ENCODE results near the gene MAGI1.
A peak's percentile ranks its signal among the peaks of the same experiment; 100 is the strongest.

MAGI1 gene

DNA sequence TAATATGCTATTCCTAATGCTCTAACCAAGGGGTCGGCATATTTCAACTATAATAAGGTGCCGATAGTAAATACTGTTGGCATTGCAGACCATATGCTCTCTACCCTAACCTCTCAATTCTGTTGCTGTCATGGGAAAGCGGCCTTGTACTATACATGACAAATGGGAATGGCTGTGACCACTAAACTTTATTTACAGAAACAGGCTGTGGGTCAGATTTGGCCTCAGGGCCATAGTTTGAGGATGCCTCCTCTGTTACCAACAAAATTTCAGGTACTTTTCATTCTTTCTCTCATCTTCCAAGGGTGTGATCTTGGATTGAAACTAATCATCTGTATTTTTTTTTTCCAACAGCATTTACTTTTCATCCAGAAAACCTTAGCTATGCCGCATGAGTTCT is 242.0 kb downstream of the MAGI1 start:
- Histone ChIP-seq H2AFZ (ENCODE audit: low read length) (no peak overlapping the region), H3K4me3 (ENCODE audit: low read length, poor library complexity, severe bottlenecking) (no peak overlapping the region), H3K36me3 (ENCODE audit: insufficient read depth, low read length) (no peaks in the 10 kb centered on the region), H3K4me1 (ENCODE audit: insufficient read depth, low read length, poor library complexity, severe bottlenecking) (peaks cover 44% of the 10 kb centered on the region), H3K79me2 (ENCODE audit: insufficient read depth, low read length) (no peaks in the 10 kb centered on the region), H3K4me2 (ENCODE audit: low read depth, low read length, poor library complexity, severe bottlenecking) (no peak overlapping the region), H3K9ac (ENCODE audit: low read depth, low read length, poor library complexity, severe bottlenecking) (no peak overlapping the region), H3K9me3 (ENCODE audit: insufficient read depth, low read depth, low read length) (no peaks in the 10 kb centered on the region), H3K27me3 (ENCODE audit: insufficient read depth, low read length, poor library complexity, severe bottlenecking) (no peaks in the 10 kb centered on the region), H3F3A (ENCODE audit: low read depth) (no peaks in the 10 kb centered on the region), H3K9me2 (replicated peaks; ENCODE audit: low read depth, low read length) (no peaks in the 10 kb centered on the region), H4K20me1 (ENCODE audit: insufficient read depth, low read length, poor library complexity, severe bottlenecking) (no peaks in the 10 kb centered on the region)
- TF ChIP-seq, protein P1, sequence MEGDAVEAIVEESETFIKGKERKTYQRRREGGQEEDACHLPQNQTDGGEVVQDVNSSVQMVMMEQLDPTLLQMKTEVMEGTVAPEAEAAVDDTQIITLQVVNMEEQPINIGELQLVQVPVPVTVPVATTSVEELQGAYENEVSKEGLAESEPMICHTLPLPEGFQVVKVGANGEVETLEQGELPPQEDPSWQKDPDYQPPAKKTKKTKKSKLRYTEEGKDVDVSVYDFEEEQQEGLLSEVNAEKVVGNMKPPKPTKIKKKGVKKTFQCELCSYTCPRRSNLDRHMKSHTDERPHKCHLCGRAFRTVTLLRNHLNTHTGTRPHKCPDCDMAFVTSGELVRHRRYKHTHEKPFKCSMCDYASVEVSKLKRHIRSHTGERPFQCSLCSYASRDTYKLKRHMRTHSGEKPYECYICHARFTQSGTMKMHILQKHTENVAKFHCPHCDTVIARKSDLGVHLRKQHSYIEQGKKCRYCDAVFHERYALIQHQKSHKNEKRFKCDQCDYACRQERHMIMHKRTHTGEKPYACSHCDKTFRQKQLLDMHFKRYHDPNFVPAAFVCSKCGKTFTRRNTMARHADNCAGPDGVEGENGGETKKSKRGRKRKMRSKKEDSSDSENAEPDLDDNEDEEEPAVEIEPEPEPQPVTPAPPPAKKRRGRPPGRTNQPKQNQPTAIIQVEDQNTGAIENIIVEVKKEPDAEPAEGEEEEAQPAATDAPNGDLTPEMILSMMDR (conservative IDR thresholded peaks at IDR 0.05; ENCODE audit: low read length), result no peak

DNA sequence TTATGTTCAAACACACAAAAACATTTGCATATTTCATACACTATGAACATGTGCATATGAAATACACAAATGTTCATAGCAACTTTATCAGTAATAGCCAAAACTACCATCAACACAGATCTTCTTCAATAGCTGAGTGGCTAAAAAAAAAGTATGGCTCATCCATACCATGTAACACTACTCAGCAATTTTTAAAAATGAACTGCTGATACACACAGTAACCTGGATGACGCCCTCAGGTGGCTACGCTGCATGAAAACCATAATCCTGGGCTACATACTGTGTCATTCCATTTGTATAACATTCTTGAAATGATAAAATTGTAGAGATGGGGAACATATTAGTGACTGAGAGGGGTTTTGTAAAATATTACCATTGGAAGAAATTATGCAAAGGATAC is 243.6 kb downstream of the MAGI1 start:
- Histone ChIP-seq H3K36me3 (ENCODE audit: insufficient read depth, low read length) (no peaks in the 10 kb centered on the region), H4K20me1 (ENCODE audit: insufficient read depth, low read length, poor library complexity, severe bottlenecking) (no peaks in the 10 kb centered on the region), H3K9me2 (replicated peaks; ENCODE audit: low read depth, low read length) (no peaks in the 10 kb centered on the region), H3K27me3 (ENCODE audit: insufficient read depth, low read length, poor library complexity, severe bottlenecking) (no peaks in the 10 kb centered on the region), H3K9me3 (ENCODE audit: insufficient read depth, low read depth, low read length) (no peaks in the 10 kb centered on the region), H2AFZ (ENCODE audit: low read length) (no peak overlapping the region), H3K79me2 (ENCODE audit: insufficient read depth, low read length) (no peaks in the 10 kb centered on the region), H3K4me2 (ENCODE audit: low read depth, low read length, poor library complexity, severe bottlenecking) (no peak overlapping the region), H3K4me1 (ENCODE audit: insufficient read depth, low read length, poor library complexity, severe bottlenecking) (peaks cover 32% of the 10 kb centered on the region), H3K9ac (ENCODE audit: low read depth, low read length, poor library complexity, severe bottlenecking) (no peak overlapping the region), H3F3A (ENCODE audit: low read depth) (no peaks in the 10 kb centered on the region), H3K4me3 (ENCODE audit: low read length, poor library complexity, severe bottlenecking) (no peak overlapping the region)
- no peak for TF ChIP-seq EZH2phosphoT487 (IDR thresholded peaks at IDR 0.05; ENCODE audit: borderline replicate concordance)
- TF ChIP-seq, protein P1 (conservative IDR thresholded peaks at IDR 0.05; ENCODE audit: low read length), result peak; percentile 32

DNA sequence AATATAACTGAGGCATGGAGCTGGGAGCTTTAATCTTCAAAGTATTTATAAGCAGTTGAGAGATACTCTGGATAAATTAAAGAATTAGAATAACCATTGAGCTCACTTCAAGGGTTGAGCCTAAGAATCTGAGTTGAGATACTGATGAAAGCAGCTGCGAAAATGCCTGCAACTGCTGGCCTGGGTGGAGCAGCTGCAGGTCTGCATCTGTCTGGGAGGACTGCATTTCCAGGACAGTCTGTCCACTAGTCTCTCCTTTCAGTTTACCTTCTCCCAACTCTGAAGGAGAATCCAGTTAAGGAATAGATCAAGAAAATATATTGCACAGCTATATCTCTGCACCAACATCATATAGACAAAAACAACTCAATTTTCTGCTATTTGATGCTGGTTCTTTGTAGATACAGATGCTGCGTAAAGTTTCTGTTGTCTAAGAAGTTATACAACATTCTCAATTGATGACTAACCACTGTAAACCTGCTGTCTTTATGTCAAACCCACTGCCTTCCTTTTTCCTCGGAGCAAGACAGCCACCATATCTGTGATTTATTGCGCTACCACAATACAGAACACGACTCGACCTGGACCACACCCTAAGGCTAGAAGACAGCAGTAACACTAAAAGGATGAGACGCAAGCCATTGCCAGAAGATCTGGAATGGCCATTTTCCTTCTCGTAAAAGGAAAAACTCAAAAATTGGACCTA is 245.1 kb downstream of the MAGI1 start:
- no peak overlapping the region for H3K9ac ChIP-seq (ENCODE audit: low read depth, low read length, poor library complexity, severe bottlenecking)
- no peak overlapping the region for H3K4me3 ChIP-seq (ENCODE audit: low read length, poor library complexity, severe bottlenecking)
- H3F3A ChIP-seq (ENCODE audit: low read depth), result no peaks in the 10 kb centered on the region
- no peaks in the 10 kb centered on the region for H3K36me3 ChIP-seq (ENCODE audit: insufficient read depth, low read length)
- H4K20me1 ChIP-seq (ENCODE audit: insufficient read depth, low read length, poor library complexity, severe bottlenecking), result no peaks in the 10 kb centered on the region
- no peak for TF ChIP-seq EZH2phosphoT487 (IDR thresholded peaks at IDR 0.05; ENCODE audit: borderline replicate concordance)
- TF ChIP-seq, protein P1 (conservative IDR thresholded peaks at IDR 0.05; ENCODE audit: low read length), result no peak
- no peak overlapping the region for H2AFZ ChIP-seq (ENCODE audit: low read length)
- H3K4me1 ChIP-seq (ENCODE audit: insufficient read depth, low read length, poor library complexity, severe bottlenecking), result peaks cover 20% of the 10 kb centered on the region
- H3K4me2 ChIP-seq (ENCODE audit: low read depth, low read length, poor library complexity, severe bottlenecking), result peak overlapping the region; percentile 40
- H3K9me3 ChIP-seq (ENCODE audit: insufficient read depth, low read depth, low read length), result no peaks in the 10 kb centered on the region
- H3K27me3 ChIP-seq (ENCODE audit: insufficient read depth, low read length, poor library complexity, severe bottlenecking), result no peaks in the 10 kb centered on the region
- H3K79me2 ChIP-seq (ENCODE audit: insufficient read depth, low read length), result no peaks in the 10 kb centered on the region
- H3K9me2 ChIP-seq (replicated peaks; ENCODE audit: low read depth, low read length), result no peaks in the 10 kb centered on the region

All from Loucy (cell line).